Liver (tissue), 3 donors: ENCODE data around the gene ARNT2.

ENCODE experiments used
- ATF3 ChIP-seq: IDR thresholded peaks from 2 replicates; pipeline ENCODE4 v1.6.1; 2016; ENCODE audit warnings: antibody characterized with exemption
- CTCF ChIP-seq: fragments of 150-350 bp; IDR thresholded peaks from 2 replicates; pipeline ENCODE4 v1.5.1; 2017; ENCODE audit warnings: improper control_type of control experiment, low read depth, low read length; ENCODE audit not compliant: missing input control
- EGR1 ChIP-seq, 2 donors: IDR thresholded peaks; 2 replicates each; pipeline ENCODE4 v1.6.1; 2016 to 2018; ENCODE audit warnings: antibody characterized with exemption in 2 of 2, low read depth in 2 of 2
- FOXA2 ChIP-seq: IDR thresholded peaks from 2 replicates; pipeline ENCODE4 v1.6.1; 2016; ENCODE audit warnings: antibody characterized with exemption
- GABPA ChIP-seq, 2 donors: IDR thresholded peaks in 1 of 2; conservative IDR thresholded peaks in 1 of 2; 2 replicates each; pipeline ENCODE4 v1.6.1; 2016; ENCODE audit warnings: antibody characterized with exemption in 2 of 2, mild to moderate bottlenecking in 1 of 2, moderate library complexity in 1 of 2
- HNF4G ChIP-seq: IDR thresholded peaks from 2 replicates; pipeline ENCODE4 v1.6.1; 2016; ENCODE audit warnings: antibody characterized with exemption
- MAX ChIP-seq: IDR thresholded peaks from 2 replicates; pipeline ENCODE4 v1.6.1; 2016; ENCODE audit warnings: antibody characterized with exemption
- RAD21 ChIP-seq, 2 donors: IDR thresholded peaks; 2 replicates each; pipeline ENCODE4 v1.6.1; 2016; ENCODE audit warnings: antibody characterized with exemption in 2 of 2, mild to moderate bottlenecking in 2 of 2
- REST ChIP-seq: IDR thresholded peaks from 2 replicates; pipeline ENCODE4 v1.6.1; 2016; ENCODE audit warnings: antibody characterized with exemption, mild to moderate bottlenecking
- RXRA ChIP-seq, 2 donors: IDR thresholded peaks; 2 replicates each; pipeline ENCODE4 v1.6.1; 2017 to 2018; ENCODE audit warnings: antibody characterized with exemption in 2 of 2, mild to moderate bottlenecking in 1 of 2
- SP1 ChIP-seq: IDR thresholded peaks from 2 replicates; pipeline ENCODE4 v1.6.1; 2018; ENCODE audit warnings: antibody characterized with exemption, mild to moderate bottlenecking
- TAF1 ChIP-seq: conservative IDR thresholded peaks from 2 replicates; pipeline ENCODE4 v1.6.1; 2016; ENCODE audit warnings: antibody characterized with exemption, mild to moderate bottlenecking
- YY1 ChIP-seq: IDR thresholded peaks from 2 replicates; pipeline ENCODE4 v1.6.1; 2016; ENCODE audit warnings: antibody characterized with exemption, mild to moderate bottlenecking
- ZBTB33 ChIP-seq: IDR thresholded peaks from 2 replicates; pipeline ENCODE4 v1.6.1; 2016; ENCODE audit warnings: antibody characterized with exemption
- donor health status: healthy.
- donor health status: healthy.

GRCh38 chr15:80445300-80446041 is 41.3 kb downstream of the ARNT2 start:
- no peak for TF ChIP-seq CTCF
- no peak for TF ChIP-seq YY1
- TF ChIP-seq REST: no peak
- no peak for TF ChIP-seq GABPA (IDR thresholded peaks at IDR 0.05 in 1 of 2, conservative IDR thresholded peaks at IDR 0.05 in 1 of 2)
- TF ChIP-seq MAX: no peak
- TF ChIP-seq HNF4G: no peak
- no peak for TF ChIP-seq RAD21 (IDR thresholded peaks at IDR 0.05)
- no peak for TF ChIP-seq SP1
- TF ChIP-seq TAF1: no peak
- TF ChIP-seq ATF3: no peak
- no peak for TF ChIP-seq RXRA (IDR thresholded peaks at IDR 0.05)
- no peak for TF ChIP-seq FOXA2
- no peak for TF ChIP-seq ZBTB33
- no peak for TF ChIP-seq EGR1 (IDR thresholded peaks at IDR 0.05; ENCODE audit: low read depth in 2 of 2)
